ENCODE data around the gene KIF18B. TPM values are rescaled to one million over a fixed set of nuclear protein-coding genes. Genes with fewer than 3 reads are reported as not detected.

Gene KIF18B
- total RNA-seq, 1 donor from 2014 or later, result 1.7 TPM

GRCh38 chr17:44942456-44942855, 5.1 kb downstream of the KIF18B start:
- no peak for ATAC-seq (ENCODE audit: low read depth)
- no peak for DNase-seq
- Mint-ChIP-seq H3K4me1 (peaks cover 7% of the 10 kb centered on the region), H3K9me3 (no peaks in the 10 kb centered on the region), H3K36me3 (ENCODE audit: low read depth) (no peaks in the 10 kb centered on the region), H3K27ac (no peak overlapping the region), H3K27me3 (peaks cover 4% of the 10 kb centered on the region), H3K4me3 (no peak overlapping the region)
- no peak for TF ChIP-seq CTCF (IDR thresholded peaks at IDR 0.05)
- ChIA-PET CTCF (interaction anchor here (0.9 kb wide), 1 partner anchor 156 kb away, joined by 3 read pairs; no protein-coding TSS in a partner anchor), POLR2A (no interaction called here)
- intact Hi-C loops (cut with micrococcal nuclease), result no loop called here

GRCh38 chr17:44941712-44942331, 5.8 kb downstream of the KIF18B start:
- peaks cover 4% of the 10 kb centered on the region for H3K4me1 Mint-ChIP-seq
- no peaks in the 10 kb centered on the region for H3K9me3 Mint-ChIP-seq
- ATAC-seq (ENCODE audit: low read depth), result no peak
- DNase-seq, result no peak
- H3K4me3 Mint-ChIP-seq, result no peak overlapping the region
- peaks cover 4% of the 10 kb centered on the region for H3K27me3 Mint-ChIP-seq
- no peak for TF ChIP-seq CTCF (IDR thresholded peaks at IDR 0.05)
- ChIA-PET CTCF (no interaction called here), POLR2A (interaction anchor here (0.7 kb wide), 1 partner anchor 98 kb away, joined by 6 read pairs; no protein-coding TSS in a partner anchor)
- H3K27ac Mint-ChIP-seq, result no peak overlapping the region
- H3K36me3 Mint-ChIP-seq (ENCODE audit: low read depth), result no peaks in the 10 kb centered on the region
- intact Hi-C loops (cut with micrococcal nuclease), result no loop called here

- Mint-ChIP-seq H3K4me1 (no peaks in the 10 kb centered on the region), H3K27me3 (no peaks in the 10 kb centered on the region), H3K27ac (no peak overlapping the region), H3K36me3 (ENCODE audit: low read depth) (no peaks in the 10 kb centered on the region), H3K9me3 (no peaks in the 10 kb centered on the region), H3K4me3 (no peak overlapping the region)
- ChIA-PET CTCF (interaction anchor here (0.9 kb wide), 1 partner anchor 21 kb away, joined by 5 read pairs; no protein-coding TSS in a partner anchor), POLR2A (no interaction called here)
- no peak for TF ChIP-seq CTCF (IDR thresholded peaks at IDR 0.05)
- ATAC-seq (ENCODE audit: low read depth) (no peak), DNase-seq (no peak)
- intact Hi-C loops (cut with micrococcal nuclease), result no loop called here
These were observed 6.8 kb downstream of the KIF18B start for GRCh38 chr17:44940768-44941167.

GRCh38 chr17:44940317-44940716, 7.3 kb downstream of the KIF18B start:
- Mint-ChIP-seq H3K36me3 (ENCODE audit: low read depth) (no peaks in the 10 kb centered on the region), H3K4me1 (no peaks in the 10 kb centered on the region), H3K4me3 (no peak overlapping the region), H3K27me3 (no peaks in the 10 kb centered on the region), H3K27ac (no peak overlapping the region), H3K9me3 (no peaks in the 10 kb centered on the region)
- no peak for DNase-seq
- TF ChIP-seq CTCF (IDR thresholded peaks at IDR 0.05), result no peak
- no peak for ATAC-seq (ENCODE audit: low read depth)
- POLR2A ChIA-PET, result no interaction called here
- intact Hi-C loops (cut with micrococcal nuclease), result no loop called here
- CTCF ChIA-PET, result interaction anchor here (0.9 kb wide), 1 partner anchor 20 kb away, joined by 5 read pairs; no protein-coding TSS in a partner anchor

DNA sequence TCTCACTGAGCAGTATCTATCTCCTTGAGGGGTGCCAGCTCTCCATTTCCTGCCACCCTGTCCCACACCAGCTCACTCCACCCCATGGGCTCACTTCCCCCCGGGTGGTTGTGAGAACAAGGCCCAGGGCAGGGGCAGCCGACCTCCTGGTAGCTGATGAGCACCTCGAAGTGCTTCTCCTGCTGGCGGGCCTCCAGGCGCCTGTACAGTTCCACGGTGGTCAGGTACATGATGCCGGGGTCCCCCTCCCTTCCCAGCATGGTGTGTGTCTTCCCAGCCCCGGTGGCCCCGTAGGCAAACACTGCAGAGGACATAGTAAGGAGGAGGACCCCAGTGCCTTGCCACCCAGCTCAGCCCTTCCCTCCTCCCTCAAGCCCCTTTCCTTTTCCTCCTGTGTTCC, 12.5 kb downstream of the KIF18B start:
- Mint-ChIP-seq H3K4me1 (no peaks in the 10 kb centered on the region), H3K4me3 (no peak overlapping the region), H3K36me3 (ENCODE audit: low read depth) (no peaks in the 10 kb centered on the region), H3K9me3 (no peaks in the 10 kb centered on the region), H3K27ac (no peak overlapping the region), H3K27me3 (no peaks in the 10 kb centered on the region)
- ATAC-seq (ENCODE audit: low read depth) (no peak), DNase-seq (no peak)
- POLR2A ChIA-PET, result no interaction called here
- CTCF ChIA-PET, result no interaction called here
- TF ChIP-seq CTCF (IDR thresholded peaks at IDR 0.05), result no peak
- intact Hi-C loops (cut with micrococcal nuclease), result no loop called here
